ENCODE measurements around the gene BEX1. TPM values are rescaled to one million over a fixed set of nuclear protein-coding genes. Genes with fewer than 3 reads are reported as not detected.
"Not testable (repeated sequence)": the region's sequence is repeated elsewhere in the genome, so short reads cannot be mapped to it uniquely, and the experiment has no call there.

BEX1 gene
- total RNA-seq, 1 experiment from 2014 or later: not detected

DNA sequence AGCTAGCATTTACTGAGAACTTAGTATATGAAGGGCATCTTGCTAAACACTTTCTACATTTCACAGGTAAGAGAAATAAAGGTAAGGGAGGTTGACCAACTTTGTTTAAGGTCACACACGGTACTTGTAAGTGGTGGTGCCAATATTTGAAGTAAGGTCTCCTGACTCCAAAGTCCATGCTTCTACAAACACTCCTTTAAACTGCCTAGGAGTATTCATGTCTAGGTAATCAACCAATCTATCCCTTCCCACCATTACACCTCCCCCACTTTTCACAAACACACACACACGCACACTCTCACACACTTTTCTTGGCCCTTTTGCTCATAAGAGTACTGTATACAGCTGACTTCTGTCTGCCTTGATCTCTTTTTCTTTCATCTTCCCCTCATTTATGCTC lies 7.1 kb downstream of the BEX1 start:
- Histone ChIP-seq H3K9me3 (ENCODE audit: low read length) (no peaks in the 10 kb centered on the region), H2AFZ (ENCODE audit: low read length) (no peak overlapping the region), H3K9me2 (replicated peaks; ENCODE audit: insufficient read depth, low read length) (no peaks in the 10 kb centered on the region), H3K36me3 (ENCODE audit: insufficient read depth, low read length) (no peaks in the 10 kb centered on the region), H3K79me2 (ENCODE audit: low read length) (no peaks in the 10 kb centered on the region), H4K20me1 (ENCODE audit: insufficient read depth, low read depth, low read length) (no peaks in the 10 kb centered on the region), H3K27ac (ENCODE audit: low read length) (no peak overlapping the region), H3K4me2 (ENCODE audit: low read depth, low read length, poor library complexity, severe bottlenecking) (no peak overlapping the region), H3K4me1 (ENCODE audit: low read length) (no peaks in the 10 kb centered on the region), H3K4me3 (ENCODE audit: low read length) (no peak overlapping the region), H3K27me3 (ENCODE audit: low read length) (no peaks in the 10 kb centered on the region), H3K9ac (ENCODE audit: low read length) (no peak overlapping the region)
- no peak for DNase-seq

DNA sequence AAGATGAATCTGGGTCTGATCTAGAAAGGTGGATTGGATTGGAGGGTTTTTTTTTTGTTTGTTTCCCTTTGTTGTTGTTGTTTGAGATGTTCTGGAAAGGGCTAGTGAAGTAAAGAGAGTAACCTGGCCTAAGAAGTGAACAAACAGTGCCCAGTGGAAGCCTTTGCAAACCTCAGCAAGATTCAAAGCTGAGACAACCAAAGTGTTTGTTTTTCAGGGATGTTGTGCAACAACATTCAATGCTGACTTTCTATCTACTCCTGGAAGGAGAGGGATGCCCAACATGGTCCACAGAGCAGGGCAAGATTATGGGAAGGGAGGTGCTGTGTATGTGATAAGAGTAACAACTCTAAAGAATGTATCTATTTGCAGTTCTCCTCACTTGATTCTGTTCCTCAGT lies 11.3 kb downstream of the BEX1 start:
- no peaks in the 10 kb centered on the region for H3K4me1 ChIP-seq (ENCODE audit: low read length)
- no peaks in the 10 kb centered on the region for H3K36me3 ChIP-seq (ENCODE audit: insufficient read depth, low read length)
- H3K9me2 ChIP-seq (replicated peaks; ENCODE audit: insufficient read depth, low read length): no peaks in the 10 kb centered on the region
- H4K20me1 ChIP-seq (ENCODE audit: insufficient read depth, low read depth, low read length): no peaks in the 10 kb centered on the region
- no peak overlapping the region for H3K4me3 ChIP-seq (ENCODE audit: low read length)
- H3K79me2 ChIP-seq (ENCODE audit: low read length): no peaks in the 10 kb centered on the region
- H3K4me2 ChIP-seq (ENCODE audit: low read depth, low read length, poor library complexity, severe bottlenecking): no peak overlapping the region
- no peak overlapping the region for H2AFZ ChIP-seq (ENCODE audit: low read length)
- no peak overlapping the region for H3K9ac ChIP-seq (ENCODE audit: low read length)
- H3K27me3 ChIP-seq (ENCODE audit: low read length): no peaks in the 10 kb centered on the region
- no peak for DNase-seq
- no peak overlapping the region for H3K27ac ChIP-seq (ENCODE audit: low read length)
- no peaks in the 10 kb centered on the region for H3K9me3 ChIP-seq (ENCODE audit: low read length)

DNA sequence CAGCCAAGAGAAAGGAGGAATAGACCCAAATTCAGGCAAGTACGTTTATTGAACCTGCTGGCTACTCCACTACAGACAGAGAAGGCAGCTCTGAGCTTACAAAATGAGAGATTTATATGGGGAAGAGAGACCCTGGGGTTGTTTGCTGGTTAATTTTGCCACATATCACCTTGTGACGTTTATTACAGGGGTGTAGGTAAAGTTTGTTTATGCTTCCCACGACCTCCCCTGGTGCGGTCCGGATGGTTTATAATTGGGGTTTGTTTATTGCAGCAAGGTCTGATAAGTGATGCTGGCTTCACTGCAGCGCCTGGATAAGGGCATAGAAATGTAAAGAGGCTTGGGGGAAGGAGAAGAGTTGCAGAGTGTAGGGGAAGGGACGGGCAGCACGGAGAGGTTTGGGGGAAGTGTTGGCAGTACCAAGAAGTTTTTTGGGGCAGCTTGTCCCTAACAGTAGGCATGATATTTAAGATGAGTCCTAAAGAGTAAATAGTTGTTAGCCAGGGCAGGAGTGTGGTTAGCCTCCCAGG lies 12.6 kb downstream of the BEX1 start:
- H3K4me3 ChIP-seq (ENCODE audit: low read length): no peak overlapping the region
- H3K79me2 ChIP-seq (ENCODE audit: low read length): no peaks in the 10 kb centered on the region
- H2AFZ ChIP-seq (ENCODE audit: low read length): no peak overlapping the region
- no peaks in the 10 kb centered on the region for H3K36me3 ChIP-seq (ENCODE audit: insufficient read depth, low read length)
- H3K9ac ChIP-seq (ENCODE audit: low read length): no peak overlapping the region
- DNase-seq: no peak
- H3K9me2 ChIP-seq (replicated peaks; ENCODE audit: insufficient read depth, low read length): no peaks in the 10 kb centered on the region
- H4K20me1 ChIP-seq (ENCODE audit: insufficient read depth, low read depth, low read length): no peaks in the 10 kb centered on the region
- H3K9me3 ChIP-seq (ENCODE audit: low read length): no peaks in the 10 kb centered on the region
- H3K27ac ChIP-seq (ENCODE audit: low read length): no peak overlapping the region
- H3K4me1 ChIP-seq (ENCODE audit: low read length): no peaks in the 10 kb centered on the region
- no peaks in the 10 kb centered on the region for H3K27me3 ChIP-seq (ENCODE audit: low read length)
- no peak overlapping the region for H3K4me2 ChIP-seq (ENCODE audit: low read depth, low read length, poor library complexity, severe bottlenecking)

DNA sequence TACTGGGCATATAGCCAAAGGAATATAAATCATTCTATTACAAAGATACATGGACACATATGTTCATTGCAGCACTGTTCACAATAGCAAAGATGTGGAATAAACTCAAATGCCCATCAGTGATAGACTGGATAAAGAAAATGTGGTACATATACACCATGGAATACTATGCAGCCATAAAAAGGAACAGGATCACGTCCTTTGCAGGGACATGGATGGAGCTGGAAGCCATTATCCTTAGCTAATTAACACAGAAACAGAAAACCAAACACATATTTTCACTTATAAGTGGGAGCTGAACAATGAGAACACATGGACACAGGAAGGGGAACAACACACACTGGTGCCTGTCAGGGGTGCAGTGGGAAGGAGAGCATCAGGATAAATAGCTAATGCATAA lies 30.6 kb downstream of the BEX1 start:
- H3K4me1 ChIP-seq (ENCODE audit: low read length): not testable (repeated sequence)

DNA sequence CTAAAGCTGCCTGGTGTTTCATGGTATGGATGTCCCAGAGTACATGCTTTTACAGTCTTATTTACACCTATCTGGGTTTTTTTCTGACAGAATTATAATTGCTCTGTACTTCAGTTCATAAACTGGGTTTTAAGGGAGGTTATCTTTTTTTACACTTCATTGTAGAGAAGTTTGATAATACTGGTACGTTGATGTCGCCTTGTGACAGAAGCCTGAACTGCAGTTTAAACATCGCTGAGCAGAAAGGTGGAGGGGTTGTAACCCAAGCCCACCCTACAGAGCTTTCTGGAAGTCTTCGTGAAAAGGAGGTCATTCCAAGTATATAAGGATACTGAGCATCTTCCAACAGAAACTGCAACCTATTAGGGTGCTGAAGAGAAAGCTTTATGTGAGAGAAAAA lies 46.4 kb downstream of the BEX1 start:
- Histone ChIP-seq H4K20me1 (ENCODE audit: insufficient read depth, low read depth, low read length) (no peaks in the 10 kb centered on the region), H3K4me3 (ENCODE audit: low read length) (no peak overlapping the region), H3K9me2 (replicated peaks; ENCODE audit: insufficient read depth, low read length) (no peaks in the 10 kb centered on the region), H3K4me2 (ENCODE audit: low read depth, low read length, poor library complexity, severe bottlenecking) (no peak overlapping the region), H3K9ac (ENCODE audit: low read length) (no peak overlapping the region), H3K27ac (ENCODE audit: low read length) (no peak overlapping the region), H3K79me2 (ENCODE audit: low read length) (no peaks in the 10 kb centered on the region), H2AFZ (ENCODE audit: low read length) (no peak overlapping the region), H3K4me1 (ENCODE audit: low read length) (no peaks in the 10 kb centered on the region), H3K36me3 (ENCODE audit: insufficient read depth, low read length) (no peaks in the 10 kb centered on the region), H3K27me3 (ENCODE audit: low read length) (no peaks in the 10 kb centered on the region), H3K9me3 (ENCODE audit: low read length) (no peaks in the 10 kb centered on the region)
- no peak for DNase-seq

More for the DNA sequence above, 30.6 kb downstream of the BEX1 start:
- not testable (repeated sequence) for H3K79me2 ChIP-seq (ENCODE audit: low read length); H3K9ac ChIP-seq (ENCODE audit: low read length); H3K9me3 ChIP-seq (ENCODE audit: low read length); H4K20me1 ChIP-seq (ENCODE audit: insufficient read depth, low read depth, low read length); H3K4me3 ChIP-seq (ENCODE audit: low read length); H3K36me3 ChIP-seq (ENCODE audit: insufficient read depth, low read length); DNase-seq; H3K4me2 ChIP-seq (ENCODE audit: low read depth, low read length, poor library complexity, severe bottlenecking); H3K27me3 ChIP-seq (ENCODE audit: low read length); H2AFZ ChIP-seq (ENCODE audit: low read length); H3K27ac ChIP-seq (ENCODE audit: low read length); H3K9me2 ChIP-seq (replicated peaks; ENCODE audit: insufficient read depth, low read length)

DNA sequence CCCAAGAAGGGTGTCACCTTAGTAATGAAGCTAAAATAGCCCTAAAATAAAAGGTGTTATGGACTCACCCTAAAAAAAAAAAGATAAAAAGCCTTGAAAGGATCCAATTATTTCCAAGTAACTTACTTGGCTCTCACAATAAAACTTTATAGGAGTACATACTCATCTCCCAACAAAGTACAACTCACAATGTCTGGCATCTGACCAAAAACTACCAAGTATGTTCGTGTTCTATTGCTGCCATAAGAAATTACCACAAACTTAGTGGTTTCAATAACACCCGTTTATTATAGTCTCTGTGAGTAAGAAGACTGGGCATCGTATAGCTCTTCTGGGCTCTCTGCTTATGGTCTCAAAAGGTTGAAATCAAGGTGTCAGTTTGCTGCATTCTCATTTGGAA lies 51.0 kb downstream of the BEX1 start:
- H3K4me3 ChIP-seq (ENCODE audit: low read length): no peak overlapping the region
- no peak overlapping the region for H3K27ac ChIP-seq (ENCODE audit: low read length)
- H3K9ac ChIP-seq (ENCODE audit: low read length): no peak overlapping the region
- H3K79me2 ChIP-seq (ENCODE audit: low read length): no peaks in the 10 kb centered on the region
- no peaks in the 10 kb centered on the region for H4K20me1 ChIP-seq (ENCODE audit: insufficient read depth, low read depth, low read length)
- no peaks in the 10 kb centered on the region for H3K9me3 ChIP-seq (ENCODE audit: low read length)
- H3K4me1 ChIP-seq (ENCODE audit: low read length): no peaks in the 10 kb centered on the region
- H3K4me2 ChIP-seq (ENCODE audit: low read depth, low read length, poor library complexity, severe bottlenecking): no peak overlapping the region
- H2AFZ ChIP-seq (ENCODE audit: low read length): no peak overlapping the region
- no peaks in the 10 kb centered on the region for H3K9me2 ChIP-seq (replicated peaks; ENCODE audit: insufficient read depth, low read length)
- no peaks in the 10 kb centered on the region for H3K36me3 ChIP-seq (ENCODE audit: insufficient read depth, low read length)
- DNase-seq: no peak
- H3K27me3 ChIP-seq (ENCODE audit: low read length): no peaks in the 10 kb centered on the region

Other genes with a start within 250 kb of the BEX1 start
- gene RAB40AL, start 126.9 kb downstream of the BEX1 start, total RNA-seq (2014; rRNA removed; shearing (Covaris generic); ENCODE audit: low replicate concordance): 0.40 and 0.67 TPM in 2 replicates
- gene NXF3, start 29.0 kb upstream of the BEX1 start, total RNA-seq (2014; rRNA removed; shearing (Covaris generic); ENCODE audit: low replicate concordance): not detected in 2 replicates
- gene BEX4, start 150.9 kb upstream of the BEX1 start, total RNA-seq (2014; rRNA removed; shearing (Covaris generic); ENCODE audit: low replicate concordance): not detected in 2 replicates
- gene TCEAL8, start 191.0 kb upstream of the BEX1 start, total RNA-seq (2014; rRNA removed; shearing (Covaris generic); ENCODE audit: low replicate concordance): 43.8 and 44.3 TPM in 2 replicates
- gene TCEAL5, start 212.6 kb upstream of the BEX1 start, total RNA-seq (2014; rRNA removed; shearing (Covaris generic); ENCODE audit: low replicate concordance): not detected in 2 replicates
- gene BEX2, start 246.8 kb upstream of the BEX1 start, total RNA-seq (2014; rRNA removed; shearing (Covaris generic); ENCODE audit: low replicate concordance): 21.4 and 31.5 TPM in 2 replicates

All from Karpas-422 (cell line).